Measurements from ENCODE around the gene ARHGAP6. TPM values are rescaled to one million over a fixed set of nuclear protein-coding genes. Genes with fewer than 3 reads are reported as not detected.

The ARHGAP6 gene
- total and polyA plus RNA-seq, 2 experiments from 2014 or later, result 0.08 to 0.54 TPM

DNA sequence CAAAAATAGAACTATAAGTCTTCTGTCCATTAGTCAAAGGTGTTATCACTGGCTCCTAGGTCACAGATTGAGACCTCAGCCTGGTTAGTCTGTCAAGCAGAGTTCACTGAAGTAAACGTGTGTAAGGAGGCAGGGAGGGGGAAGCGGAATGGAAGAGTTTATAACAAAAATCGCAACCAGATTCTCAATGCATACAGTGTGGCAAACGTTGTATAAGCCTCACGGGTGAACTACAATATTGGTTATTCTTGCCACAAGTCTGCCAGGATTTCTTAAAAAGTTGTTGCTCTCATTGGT is 257.7 kb downstream of the ARHGAP6 start:
- Histone ChIP-seq H3K4me1 (ENCODE audit: insufficient read depth) (no peaks in the 10 kb centered on the region), H3K4me3 (no peak overlapping the region), H3K36me3 (ENCODE audit: low read depth) (no peaks in the 10 kb centered on the region), H3F3A (ENCODE audit: insufficient read depth) (no peaks in the 10 kb centered on the region), H4K20me1 (ENCODE audit: insufficient read depth) (no peaks in the 10 kb centered on the region), H3K27ac (no peak overlapping the region), H3K4me2 (ENCODE audit: unreplicated experiment) (no peak overlapping the region), H3K9me2 (ENCODE audit: insufficient read depth) (no peaks in the 10 kb centered on the region), H3K27me3 (replicated peaks; ENCODE audit: insufficient read depth) (no peaks in the 10 kb centered on the region), H3K9me3 (ENCODE audit: low read depth) (no peaks in the 10 kb centered on the region), H2AFZ (no peak overlapping the region), H3K9ac (no peak overlapping the region), H3K79me2 (ENCODE audit: insufficient read depth) (no peaks in the 10 kb centered on the region)
- TF ChIP-seq EZH2 (IDR thresholded peaks at IDR 0.05; ENCODE audit: insufficient read depth, poor library complexity, severe bottlenecking) (no peak), EZH2phosphoT487 (IDR thresholded peaks at IDR 0.05; ENCODE audit: insufficient read depth, low read depth) (no peak)
- in situ Hi-C loops (cut with MboI), result no loop called here
- WGBS, 2 experiments (ENCODE audit: low coverage in 1 of 2, low lambda C conversion rate in 2 of 2, missing lambda C conversion rate in 2 of 2), result 72 to 74% methylated on average over 4 to 5 of the region's 5 CpGs
- no peak for DNase-seq

DNA sequence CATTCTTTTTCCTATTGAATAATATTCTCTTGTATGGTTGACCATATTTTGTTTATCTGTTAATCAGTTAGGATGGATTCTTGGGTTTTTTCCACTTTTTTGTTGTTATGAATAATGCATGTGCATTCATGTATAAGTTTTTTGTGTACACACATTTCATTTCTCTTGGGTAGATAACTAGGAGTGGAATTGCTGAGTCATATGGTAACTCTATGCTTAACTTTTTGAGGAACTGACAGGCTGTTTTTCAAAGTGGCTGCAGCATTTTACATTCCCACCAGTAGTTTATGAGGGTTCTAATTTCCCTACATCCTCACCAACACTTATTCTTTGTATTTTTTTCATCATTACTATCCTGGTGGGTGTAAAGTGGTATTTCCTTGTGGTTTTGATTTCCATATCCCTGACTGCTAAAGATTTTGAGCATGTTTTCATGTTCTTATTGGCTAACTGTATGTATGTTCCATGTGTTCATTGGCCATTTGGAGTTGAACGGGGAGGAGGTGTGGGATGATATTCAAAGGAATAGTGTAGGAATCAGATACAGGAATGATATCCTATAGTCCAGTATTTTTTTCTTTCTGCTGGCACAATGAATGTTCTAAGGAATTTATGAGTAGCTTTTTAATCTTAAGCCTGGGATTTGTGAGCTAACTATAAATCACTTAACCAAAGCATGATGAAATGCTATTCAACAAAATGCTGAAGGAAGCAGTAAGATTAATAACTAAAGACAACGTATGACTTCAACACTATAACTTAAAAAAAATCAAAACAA is 258.2 kb downstream of the ARHGAP6 start:
- DNase-seq, result no peak
- no peaks in the 10 kb centered on the region for H3K79me2 ChIP-seq (ENCODE audit: insufficient read depth)
- no peaks in the 10 kb centered on the region for H3K9me2 ChIP-seq (ENCODE audit: insufficient read depth)
- in situ Hi-C loops (cut with MboI), result no loop called here
- no peaks in the 10 kb centered on the region for H3K4me1 ChIP-seq (ENCODE audit: insufficient read depth)
- 60 to 63% methylated on average over 2 of the region's 2 CpGs for WGBS, 2 experiments (ENCODE audit: low coverage in 1 of 2, low lambda C conversion rate in 2 of 2, missing lambda C conversion rate in 2 of 2)
- no peaks in the 10 kb centered on the region for H3K36me3 ChIP-seq (ENCODE audit: low read depth)
- no peak for TF ChIP-seq EZH2phosphoT487 (IDR thresholded peaks at IDR 0.05; ENCODE audit: insufficient read depth, low read depth)
- no peak for TF ChIP-seq EZH2 (IDR thresholded peaks at IDR 0.05; ENCODE audit: insufficient read depth, poor library complexity, severe bottlenecking)
- no peak overlapping the region for H3K9ac ChIP-seq
- H3F3A ChIP-seq (ENCODE audit: insufficient read depth), result no peaks in the 10 kb centered on the region
- no peak overlapping the region for H3K4me2 ChIP-seq (ENCODE audit: unreplicated experiment)
- no peaks in the 10 kb centered on the region for H3K9me3 ChIP-seq (ENCODE audit: low read depth)
- no peak overlapping the region for H3K27ac ChIP-seq
- no peaks in the 10 kb centered on the region for H4K20me1 ChIP-seq (ENCODE audit: insufficient read depth)
- no peak overlapping the region for H3K4me3 ChIP-seq
- no peak overlapping the region for H2AFZ ChIP-seq
- H3K27me3 ChIP-seq (replicated peaks; ENCODE audit: insufficient read depth), result no peaks in the 10 kb centered on the region

DNA sequence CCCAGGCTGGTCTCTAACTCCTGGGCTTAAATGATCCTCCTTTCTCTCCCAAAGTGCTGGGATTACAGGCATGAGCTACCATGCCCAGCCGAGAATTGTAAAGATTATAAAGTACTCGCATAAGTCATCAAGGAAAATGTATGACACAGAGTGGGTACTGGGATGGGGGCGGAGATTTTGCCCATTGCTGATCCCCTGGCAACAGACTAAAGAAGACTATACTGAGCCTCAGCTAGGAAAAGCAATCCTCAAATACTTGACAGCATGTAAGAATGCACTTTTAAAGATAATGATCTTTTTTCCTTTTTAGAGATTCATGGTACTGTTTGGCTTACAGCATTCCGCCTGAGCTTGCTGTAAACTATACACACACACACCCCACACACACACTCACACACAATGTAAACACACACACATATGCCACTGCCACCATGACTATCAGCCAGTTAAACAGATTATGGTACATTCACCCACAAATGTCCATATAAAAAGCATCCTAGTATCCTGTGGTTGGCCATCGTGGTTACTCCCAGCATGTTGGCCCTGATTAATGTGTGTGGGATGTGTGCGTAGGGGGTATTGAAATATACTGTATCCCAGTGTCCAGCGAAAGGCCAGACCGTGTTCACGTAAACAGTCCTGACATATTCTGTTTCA is 259.5 kb downstream of the ARHGAP6 start:
- H3K27ac ChIP-seq, result no peak overlapping the region
- H2AFZ ChIP-seq, result no peak overlapping the region

DNA sequence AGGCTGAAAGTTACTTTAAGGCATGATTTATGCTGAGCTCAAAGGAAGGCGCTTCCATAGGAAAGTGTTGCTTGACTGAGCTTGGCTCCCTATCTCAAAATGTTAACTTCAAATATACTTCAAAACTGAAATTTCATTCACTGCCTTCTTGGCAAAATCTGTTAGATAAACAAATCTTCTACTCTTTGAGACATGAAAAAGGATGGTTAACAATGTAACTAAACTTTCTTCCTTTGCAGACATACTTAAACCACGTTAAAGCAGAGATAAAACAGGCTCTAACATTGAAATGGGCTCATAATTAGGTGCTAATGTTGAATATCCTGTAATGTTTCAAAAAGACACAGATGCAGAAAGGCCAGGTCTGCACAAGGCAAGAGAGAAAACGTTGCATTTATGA is 262.1 kb downstream of the ARHGAP6 start:
- H3K4me1 ChIP-seq (ENCODE audit: insufficient read depth), result no peaks in the 10 kb centered on the region
- TF ChIP-seq EZH2 (IDR thresholded peaks at IDR 0.05; ENCODE audit: insufficient read depth, poor library complexity, severe bottlenecking), result no peak
- TF ChIP-seq EZH2phosphoT487 (IDR thresholded peaks at IDR 0.05; ENCODE audit: insufficient read depth, low read depth), result no peak
- H4K20me1 ChIP-seq (ENCODE audit: insufficient read depth), result no peaks in the 10 kb centered on the region
- H3K36me3 ChIP-seq (ENCODE audit: low read depth), result no peaks in the 10 kb centered on the region
- no peaks in the 10 kb centered on the region for H3K9me3 ChIP-seq (ENCODE audit: low read depth)
- no peak overlapping the region for H3K4me2 ChIP-seq (ENCODE audit: unreplicated experiment)
- no peaks in the 10 kb centered on the region for H3K9me2 ChIP-seq (ENCODE audit: insufficient read depth)
- no peaks in the 10 kb centered on the region for H3F3A ChIP-seq (ENCODE audit: insufficient read depth)
- DNase-seq, result no peak
- H3K9ac ChIP-seq, result no peak overlapping the region
- H3K4me3 ChIP-seq, result no peak overlapping the region
- no peaks in the 10 kb centered on the region for H3K27me3 ChIP-seq (replicated peaks; ENCODE audit: insufficient read depth)
- in situ Hi-C loops (cut with MboI), result no loop called here
- H3K27ac ChIP-seq, result no peak overlapping the region
- H3K79me2 ChIP-seq (ENCODE audit: insufficient read depth), result no peaks in the 10 kb centered on the region
- H2AFZ ChIP-seq, result no peak overlapping the region
- WGBS, 2 experiments (ENCODE audit: low coverage in 1 of 2, low lambda C conversion rate in 2 of 2, missing lambda C conversion rate in 2 of 2), result 77 to 88% methylated on average over 3 of the region's 3 CpGs

More for the DNA sequence above, 259.5 kb downstream of the ARHGAP6 start:
- Histone ChIP-seq H3K9ac (no peak overlapping the region), H3K4me2 (ENCODE audit: unreplicated experiment) (no peak overlapping the region), H3K36me3 (ENCODE audit: low read depth) (no peaks in the 10 kb centered on the region), H4K20me1 (ENCODE audit: insufficient read depth) (no peaks in the 10 kb centered on the region), H3K4me1 (ENCODE audit: insufficient read depth) (no peaks in the 10 kb centered on the region), H3K9me3 (ENCODE audit: low read depth) (no peaks in the 10 kb centered on the region), H3F3A (ENCODE audit: insufficient read depth) (no peaks in the 10 kb centered on the region), H3K79me2 (ENCODE audit: insufficient read depth) (no peaks in the 10 kb centered on the region), H3K9me2 (ENCODE audit: insufficient read depth) (no peaks in the 10 kb centered on the region), H3K27me3 (replicated peaks; ENCODE audit: insufficient read depth) (no peaks in the 10 kb centered on the region), H3K4me3 (no peak overlapping the region)
- in situ Hi-C loops (cut with MboI), result no loop called here
- no peak for DNase-seq
- TF ChIP-seq EZH2 (IDR thresholded peaks at IDR 0.05; ENCODE audit: insufficient read depth, poor library complexity, severe bottlenecking) (no peak), EZH2phosphoT487 (IDR thresholded peaks at IDR 0.05; ENCODE audit: insufficient read depth, low read depth) (no peak)
- 95 to 98% methylated on average over 9 of the region's 9 CpGs for whole genome bisulfite sequencing, 2 experiments (ENCODE audit: low coverage in 1 of 2, low lambda C conversion rate in 2 of 2, missing lambda C conversion rate in 2 of 2)

Data from GM23248 (cell line).